ENCODE data around the gene ANHX. TPM values are rescaled to one million over a fixed set of nuclear protein-coding genes. Genes with fewer than 3 reads are reported as not detected.

ANHX gene
- total RNA-seq, result not detected in 2 replicates

DNA sequence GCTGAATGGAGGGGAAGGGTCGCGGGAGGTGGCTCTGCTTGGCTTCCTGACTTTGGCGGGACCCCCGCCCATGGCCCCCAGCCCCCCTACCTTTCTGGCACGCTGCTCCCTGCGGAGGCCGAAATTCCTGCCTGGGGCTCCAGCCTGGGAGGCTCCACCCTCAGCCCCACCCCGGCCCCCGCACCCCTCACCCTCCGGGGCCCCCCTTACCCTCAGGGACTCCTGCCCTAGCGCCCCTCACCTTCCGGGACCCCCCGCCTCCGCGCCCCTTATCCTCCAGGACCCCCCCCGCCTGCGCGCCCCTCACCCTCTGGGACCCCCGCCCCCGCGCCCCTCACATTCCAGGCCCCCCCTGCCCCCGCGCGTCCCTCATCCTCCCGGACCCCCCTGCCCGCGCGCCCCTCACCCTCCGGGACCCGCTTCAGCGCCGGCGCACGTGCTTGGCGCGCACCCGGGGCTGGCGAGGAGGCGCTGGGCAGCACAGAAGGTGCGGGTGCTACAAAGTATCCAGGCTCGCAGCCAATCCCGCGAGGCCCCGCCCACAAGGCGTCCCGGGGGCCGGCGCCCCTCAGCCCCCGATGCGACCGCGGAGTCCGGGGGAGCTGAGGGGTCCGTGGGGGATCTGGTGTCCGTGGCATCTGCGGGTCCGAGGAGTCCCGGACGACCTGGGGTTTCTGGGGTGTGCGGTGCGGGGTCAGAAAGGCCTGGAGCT, at the start of gene ANHX:
TSS of gene ANHX (minus strand) at position 477 of the 712 bp plus-strand sequence. CDS start 1,521 bp downstream, outside the sequence.

DNA sequence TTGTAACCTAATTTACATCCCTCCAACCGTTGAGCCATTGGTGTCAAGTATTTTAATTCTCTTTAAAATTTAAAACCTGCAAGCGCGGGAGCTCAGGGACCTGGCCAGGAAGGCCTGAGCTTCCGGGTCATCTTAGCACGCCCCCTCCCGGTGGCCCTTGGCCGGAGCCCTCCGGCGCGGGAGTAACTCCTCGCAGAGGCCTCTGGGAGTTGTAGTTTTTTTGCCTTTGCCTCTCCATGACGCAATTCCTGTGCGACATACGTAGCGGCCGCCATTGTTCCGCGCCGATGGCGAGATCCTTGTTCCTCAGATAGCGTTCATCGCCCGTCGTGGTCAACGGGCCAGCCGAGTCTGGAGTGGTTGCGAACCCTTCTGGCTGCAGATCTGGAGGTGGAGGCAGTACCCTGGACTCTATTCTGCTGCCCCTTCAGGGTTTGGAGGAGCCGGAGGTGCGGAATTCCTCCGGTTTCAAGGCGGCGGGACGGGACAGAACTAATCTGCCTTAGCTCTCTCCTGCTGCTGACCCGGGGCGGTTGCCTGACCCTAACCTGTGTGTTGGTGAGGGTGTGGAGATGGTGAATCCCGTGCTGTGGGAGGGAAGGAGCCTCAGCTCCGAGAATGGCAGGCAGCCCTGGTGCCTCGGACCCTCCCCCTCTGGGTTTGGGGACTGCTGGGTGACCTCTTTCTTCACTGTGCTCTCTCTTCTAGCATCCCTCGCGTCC, 54.3 kb downstream of the ANHX start, which contains the start of gene ZNF268:
TSS of gene ZNF268 (plus strand) at position 258 of the 722 bp plus-strand sequence. CDS start 503 bp downstream, outside the sequence.

Other genes with a start within 250 kb of the ANHX start
- 9.9 and 10.6 TPM in 2 replicates for gene ZNF26, start 249.5 kb downstream of the ANHX start, total RNA-seq
- gene ZNF84, start 198.4 kb downstream of the ANHX start, total RNA-seq, result 19.4 and 21.4 TPM in 2 replicates
- 29.3 and 32.0 TPM in 2 replicates for gene ZNF140, start 155.0 kb downstream of the ANHX start, total RNA-seq
- gene ZNF891, start 105.6 kb downstream of the ANHX start, total RNA-seq, result 0.79 and 0.87 TPM in 2 replicates
- gene ZNF10, start 105.2 kb downstream of the ANHX start, total RNA-seq, result 7.7 and 10.4 TPM in 2 replicates
- 22.6 and 24.0 TPM in 2 replicates for gene ZNF268, start 54.4 kb downstream of the ANHX start, total RNA-seq

Measured in aortic smooth muscle cell (primary cell).